NCI-H187 (cell line): ENCODE data around the gene GDPD5.

ENCODE experiments used
- DNase-seq, 2 experiments: peaks; one replicate each; lab custom pipeline; 2025; lab: John Stamatoyannopoulos, UW

GDPD5 gene

GRCh38 chr11:75492181-75492820 is 33.4 kb downstream of the GDPD5 start:
- DNase-seq: no peak

GRCh38 chr11:75491465-75491864 is 34.3 kb downstream of the GDPD5 start:
- no peak for DNase-seq

DNA sequence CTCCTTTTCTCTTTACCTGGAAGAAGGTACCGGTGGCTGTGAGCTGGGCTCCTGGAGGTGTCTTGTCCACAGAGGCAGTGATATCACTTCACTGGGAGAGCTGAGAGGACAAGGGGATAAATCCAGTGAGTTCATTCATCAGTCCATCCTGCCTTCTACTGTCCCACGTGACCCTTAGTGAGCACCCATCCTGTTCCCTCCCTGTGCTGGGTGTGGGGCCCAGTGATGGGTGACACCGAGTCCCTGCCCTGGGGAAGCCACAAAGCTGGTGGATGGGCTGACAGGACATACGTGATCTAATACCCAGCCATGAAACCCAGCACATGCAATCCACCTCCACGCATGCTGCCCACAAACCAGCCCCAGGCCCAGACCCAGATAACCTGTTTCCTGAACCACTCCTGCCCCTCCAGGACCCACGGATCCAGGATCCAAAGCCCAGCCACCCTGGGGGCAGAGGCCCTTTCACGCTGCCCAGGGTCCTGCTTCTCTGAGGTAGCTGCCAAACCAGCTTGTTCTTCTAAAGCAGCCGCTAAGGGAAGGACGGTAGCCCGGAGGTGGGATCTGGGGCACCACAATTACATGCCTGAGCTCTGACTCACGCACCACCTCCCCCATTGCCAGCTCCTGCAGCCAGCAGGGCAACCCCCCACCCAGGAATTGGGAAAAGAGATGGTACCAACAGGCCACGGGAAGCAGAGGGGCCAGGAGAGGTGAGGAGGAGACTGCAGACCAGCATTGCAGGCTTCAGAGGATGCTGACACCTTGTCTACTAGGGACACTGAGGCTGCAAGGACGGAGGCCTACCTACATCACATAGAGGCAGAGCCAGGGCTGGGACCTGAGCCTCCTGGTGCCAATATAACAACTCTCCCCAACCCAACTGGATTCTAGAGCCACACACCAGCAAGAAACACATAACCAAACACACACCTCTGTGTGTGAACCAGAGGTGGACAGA is 35.2 kb downstream of the GDPD5 start:
- no peak for DNase-seq

DNA sequence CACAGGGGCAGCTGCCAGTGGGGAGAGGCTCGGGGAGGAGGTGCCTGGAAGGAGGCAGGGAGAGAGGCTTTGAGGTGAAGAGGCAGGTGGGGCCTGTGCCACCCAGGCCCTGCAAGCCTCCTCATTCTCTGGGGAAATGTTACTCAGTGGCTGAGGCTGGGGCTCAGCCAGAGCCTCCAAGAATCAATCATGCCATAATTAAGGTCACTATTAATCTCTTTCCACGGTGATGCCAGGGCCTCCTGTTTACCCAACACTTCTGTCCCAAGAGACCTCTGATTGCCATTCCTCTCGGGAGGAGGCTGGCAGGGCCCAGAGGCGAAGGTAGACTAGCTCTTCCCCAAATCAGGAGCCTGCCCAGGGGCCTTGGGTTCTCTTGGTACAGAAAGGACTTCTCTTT is 38.4 kb downstream of the GDPD5 start:
- DNase-seq: no peak

GRCh38 chr11:75485742-75486141 is 40.0 kb downstream of the GDPD5 start:
- DNase-seq: no peak

DNA sequence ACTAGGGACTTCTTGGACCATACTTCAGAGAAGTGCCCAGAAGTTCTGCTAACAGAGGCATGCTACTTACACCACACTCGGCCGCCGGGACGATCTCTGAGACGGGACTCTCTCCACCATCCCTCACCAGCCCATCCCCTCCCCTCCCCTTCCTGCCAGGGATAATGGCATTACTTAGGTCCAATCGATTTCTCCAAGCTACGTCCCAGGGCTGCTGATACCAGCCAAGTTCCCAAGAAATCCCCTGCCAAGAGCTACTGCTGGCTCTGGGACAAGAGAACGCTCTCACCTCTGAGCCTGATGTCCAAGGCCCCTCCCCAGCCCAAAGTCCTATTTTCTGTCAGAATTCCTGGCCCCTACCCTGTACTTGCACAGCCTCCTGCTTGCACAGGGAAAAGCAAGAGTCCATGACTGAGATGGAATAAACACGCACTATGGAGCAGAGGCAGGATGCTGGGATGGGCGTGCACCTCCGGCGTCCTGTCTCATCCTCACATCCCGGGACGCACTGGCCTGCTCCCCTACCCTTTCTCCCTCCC is 42.7 kb downstream of the GDPD5 start:
- no peak for DNase-seq

- DNase-seq: no peak
Measured at GRCh38 chr11:75481922-75482606, 43.7 kb downstream of the GDPD5 start.

- no peak for DNase-seq
Measured at GRCh38 chr11:75481223-75481921, 44.4 kb downstream of the GDPD5 start.

- DNase-seq: no peak
Measured at GRCh38 chr11:75480185-75481175, 45.3 kb downstream of the GDPD5 start.

DNA sequence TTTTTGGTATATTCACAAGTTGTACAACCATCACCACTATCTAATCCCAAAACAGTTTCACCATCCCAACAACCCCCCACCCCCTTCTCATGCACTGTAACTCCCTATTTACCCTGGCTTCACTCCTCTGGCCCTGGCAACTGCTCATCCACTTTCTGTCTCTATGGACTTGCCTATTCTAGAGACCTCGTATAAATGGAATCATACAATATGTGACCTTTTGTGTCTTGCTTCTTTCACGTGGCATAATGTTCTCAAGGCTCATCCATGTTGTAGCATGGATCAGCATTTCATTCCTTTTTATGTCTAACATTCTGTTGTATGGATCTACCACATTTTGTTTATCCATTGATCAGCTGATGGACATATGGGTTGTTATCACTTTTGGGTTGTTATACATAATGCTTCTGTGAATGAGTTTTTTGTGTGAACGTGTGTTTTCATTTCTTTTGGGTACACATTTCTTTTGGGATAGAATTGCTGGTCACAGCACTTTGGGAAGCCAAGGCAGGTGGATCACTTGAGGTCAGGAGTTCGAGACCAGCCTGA is 46.1 kb downstream of the GDPD5 start:
- no peak for DNase-seq

DNA sequence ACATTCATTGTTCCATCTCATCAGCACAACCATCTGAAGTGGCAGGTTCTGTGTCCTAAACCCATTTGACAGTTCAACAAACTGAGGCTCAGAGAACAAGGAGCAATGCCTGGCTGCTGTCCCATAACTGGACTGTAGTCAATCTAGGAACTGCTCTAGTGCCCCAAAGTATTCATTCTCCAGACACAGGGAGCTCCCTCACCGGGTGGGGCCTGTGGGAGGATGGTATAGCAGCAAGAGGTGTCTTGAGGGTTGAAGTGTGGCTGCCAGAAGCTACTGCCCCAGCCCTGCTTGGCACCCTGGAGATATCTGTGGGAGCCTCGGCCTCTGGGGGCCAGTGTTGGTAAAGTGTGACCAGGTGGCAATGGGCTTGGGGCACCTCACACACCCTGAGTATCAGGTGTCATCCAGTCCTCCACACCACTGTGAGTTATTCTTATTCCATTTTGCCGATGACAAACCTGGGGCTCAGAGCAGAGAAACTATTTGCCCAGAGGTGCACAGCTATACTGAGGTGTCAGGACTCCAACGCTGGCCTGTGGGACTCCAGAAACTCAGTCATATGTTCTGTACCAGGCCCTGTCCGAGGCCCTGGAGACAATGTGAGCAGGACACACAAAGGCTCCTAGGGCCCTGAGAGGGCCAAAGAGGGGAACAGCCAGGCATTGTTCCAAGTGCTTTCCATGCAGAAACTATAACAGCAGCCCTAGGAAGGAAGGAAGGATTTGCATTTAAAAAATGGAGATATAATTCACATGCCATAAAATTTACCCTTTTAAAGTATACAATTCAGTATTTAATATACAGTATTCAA is 46.8 kb downstream of the GDPD5 start:
- no peak for DNase-seq

DNA sequence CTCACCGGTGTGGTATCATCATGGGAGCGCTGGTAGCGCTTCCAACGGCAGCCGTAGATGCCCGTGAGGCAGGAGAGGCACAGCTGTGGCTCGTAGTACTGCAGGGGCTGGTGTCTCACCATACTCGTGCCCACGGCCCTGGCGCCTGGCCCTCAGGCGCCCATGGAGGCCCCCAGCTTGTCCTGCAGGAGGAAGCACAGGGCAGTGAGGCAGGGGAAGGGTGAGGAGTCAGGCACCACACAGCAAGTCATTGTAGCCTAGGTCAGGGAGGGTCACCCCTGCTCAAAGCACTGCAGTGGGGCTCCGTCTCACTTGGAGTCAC is 48.2 kb downstream of the GDPD5 start:
- DNase-seq: no peak

DNA sequence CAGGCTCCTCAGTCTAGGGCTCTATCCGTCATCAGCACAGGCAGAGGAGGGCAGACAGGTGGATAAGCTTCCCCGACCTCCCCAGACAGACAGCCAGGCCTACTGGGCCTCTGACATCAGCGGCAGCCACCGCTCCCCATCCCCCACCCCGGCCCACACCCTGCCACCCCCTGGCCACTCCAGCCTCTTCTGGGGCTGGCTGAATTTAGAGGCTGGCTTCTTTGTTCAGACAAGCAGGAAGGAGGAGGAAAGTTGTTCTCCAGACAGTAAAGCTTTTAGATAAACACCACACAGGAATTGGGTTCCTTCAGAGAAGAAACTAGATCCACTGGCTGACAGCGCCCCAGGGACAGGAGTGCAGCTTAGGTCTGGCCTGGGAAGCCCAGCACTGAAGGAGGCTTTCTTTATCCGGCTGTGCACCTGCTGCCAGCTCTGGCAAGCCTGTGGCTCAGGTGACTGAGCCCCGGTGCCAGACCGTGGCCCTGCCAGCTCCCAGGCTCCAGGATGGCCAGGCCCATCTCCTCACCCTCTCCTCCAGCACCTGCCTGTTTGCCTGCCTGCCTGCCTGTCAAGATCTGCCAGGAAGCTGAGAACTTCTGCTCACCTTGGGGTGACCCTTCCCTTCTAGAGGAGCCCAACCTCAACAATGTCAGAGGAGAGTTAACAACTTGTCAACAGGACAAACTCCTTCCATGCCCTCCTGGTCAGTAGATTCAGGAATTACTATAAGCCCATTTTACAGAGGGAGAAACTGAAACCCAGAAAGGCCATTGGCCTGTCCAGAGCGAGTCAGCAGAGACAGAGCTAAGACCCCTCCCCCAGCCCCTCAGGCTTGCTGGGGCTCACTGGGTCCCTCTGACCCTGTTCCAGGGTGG is 48.8 kb downstream of the GDPD5 start:
- peak; percentile 62 to 69 for DNase-seq

GRCh38 chr11:75475767-75476650 is 49.7 kb downstream of the GDPD5 start:
- peak; percentile 72 to 85 for DNase-seq

DNA sequence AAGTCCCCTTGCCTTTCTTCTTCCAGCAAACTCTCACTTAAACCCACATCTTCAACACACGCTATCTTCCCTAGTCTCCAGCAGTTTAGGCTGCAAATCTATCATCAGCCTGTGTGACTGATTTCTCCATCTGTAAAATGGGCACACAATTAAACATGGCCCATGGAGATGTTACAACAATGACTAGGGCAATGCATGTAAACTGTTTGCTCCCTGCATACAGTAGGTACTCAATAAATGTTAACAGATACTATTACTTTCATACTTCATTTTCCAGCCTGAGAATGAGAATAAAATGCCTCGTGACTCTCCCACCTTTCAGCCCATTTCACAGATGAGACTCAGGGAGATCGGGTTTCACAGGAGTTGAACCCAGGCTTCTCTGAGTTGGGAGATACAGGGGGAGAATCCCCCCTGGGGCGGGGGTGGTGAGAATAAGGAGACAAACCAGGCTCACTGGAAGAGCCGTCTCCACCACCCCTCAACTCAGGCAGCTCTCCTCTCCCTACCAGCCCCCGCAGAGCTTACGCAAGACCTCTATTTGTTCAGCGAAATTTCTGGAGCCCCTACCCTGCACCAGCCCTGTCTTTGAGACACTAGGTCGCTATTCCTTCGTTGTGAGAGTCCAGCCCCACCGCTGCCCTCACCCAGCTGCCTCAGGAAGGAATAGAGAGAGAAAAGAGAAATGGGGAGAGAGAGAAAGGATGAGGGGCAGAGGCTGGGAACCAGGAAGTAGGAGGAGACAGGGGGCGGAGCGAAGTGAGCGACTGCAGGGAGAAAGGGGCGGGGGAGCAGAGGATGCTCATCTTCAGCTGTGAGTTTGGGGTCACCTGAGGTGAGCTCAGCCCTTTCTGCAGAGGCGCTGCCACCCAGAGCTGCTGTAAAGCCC is 50.6 kb downstream of the GDPD5 start:
- peak; percentile 26 to 28 for DNase-seq

GRCh38 chr11:75474240-75474639 is 51.5 kb downstream of the GDPD5 start:
- DNase-seq: no peak
